Upper lobe of right lung (tissue), 1 donor: ENCODE measurements around the gene ZEB2. TPM values are rescaled to one million over a fixed set of nuclear protein-coding genes. Genes with fewer than 3 reads are reported as not detected.

Source experiments
- ATAC-seq: fragments of 200-7000 bp; cut with Tn5 transposase; one replicate; pipeline ENCODE4 v1.9.1; 2020; ENCODE audit warnings: mild to moderate bottlenecking, moderate library complexity
- DNase-seq: peaks from one replicate; pipeline ENCODE4 v3.0.0-alpha.2; 2020
- H3K27ac ChIP-seq: fragments of 200-600 bp; one replicate; pipeline ENCODE4 v1.8.0; 2022
- H3K27me3 ChIP-seq: fragments of 200-600 bp; one replicate; pipeline ENCODE4 v1.8.0; 2022; ENCODE audit warnings: mild to moderate bottlenecking
- H3K36me3 ChIP-seq: fragments of 200-600 bp; one replicate; pipeline ENCODE4 v1.8.0; 2022
- H3K4me1 ChIP-seq: fragments of 200-600 bp; one replicate; pipeline ENCODE4 v1.8.0; 2022
- H3K4me3 ChIP-seq: fragments of 200-600 bp; one replicate; pipeline ENCODE4 v1.8.0; 2022; ENCODE audit warnings: mild to moderate bottlenecking
- H3K9me3 ChIP-seq: fragments of 200-600 bp; one replicate; pipeline ENCODE4 v1.8.0; 2022
- intact Hi-C: fragments of 100-400 bp; cut with DNase I; formaldehyde crosslinking; loops from one replicate; pipeline ENCODE4 v1.11.0; 2022
- total RNA-seq: library from RNA; stranded (reverse); fragmentation: NEBNext Ultra II Directional; extraction: Animal tissue kit (Norgen Biotek cat#: 25700); gene quantifications from one replicate; pipeline ENCODE4 v1.2.1, GENCODE V29; 2021
- TF ChIP-seq, protein P1 (sequence below): fragments of 200-600 bp; IDR thresholded peaks from one replicate; pipeline ENCODE4 v1.8.0; 2022; ENCODE audit warnings: antibody characterized with exemption
- donor health status: DM: no; HTN: yes; CAD: no; lungs with severe emphysema.

ZEB2 gene
- total RNA-seq, 1 donor from 2014 or later: 178 TPM

DNA sequence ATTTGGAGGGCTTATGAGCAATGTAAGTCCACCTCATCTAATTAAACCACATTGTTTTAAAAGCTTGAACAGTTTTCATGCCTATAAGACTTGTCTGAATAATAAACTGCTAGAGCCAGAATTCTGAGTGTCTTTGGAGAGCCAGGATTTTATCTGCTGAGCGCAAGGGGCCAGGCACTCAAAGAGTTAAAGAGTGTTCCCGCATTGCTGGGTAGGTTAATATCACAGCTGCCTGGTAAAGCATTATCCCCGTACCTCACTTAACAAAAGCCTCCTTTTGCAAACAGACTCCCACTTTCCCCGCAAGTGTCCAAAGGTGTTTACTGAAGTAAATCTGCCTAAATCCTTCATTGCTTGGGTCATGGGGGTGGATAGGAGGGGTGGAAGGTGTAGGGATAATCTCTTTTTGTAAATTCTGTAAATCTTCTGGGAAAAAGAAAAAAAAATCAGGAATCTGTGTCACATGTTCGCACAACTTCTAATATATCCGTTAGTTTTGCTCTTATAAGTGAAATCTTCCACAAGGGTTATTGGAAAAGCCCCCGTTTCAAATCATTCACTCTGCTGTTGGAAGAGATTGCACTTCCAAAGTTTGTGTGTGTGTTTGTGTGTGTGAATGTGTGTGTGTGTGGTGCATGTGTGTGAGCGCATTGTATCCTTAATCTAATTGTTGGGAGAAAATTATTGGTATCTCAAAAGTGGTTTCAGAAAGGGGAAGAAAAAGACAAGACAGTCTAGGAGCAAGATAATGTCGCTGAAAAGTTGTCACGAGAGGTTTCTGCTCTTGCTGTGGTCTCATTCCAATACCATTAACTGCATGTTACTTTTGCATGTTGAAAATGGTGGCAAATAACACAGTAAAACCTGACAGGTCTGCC is 10.7 kb downstream of the ZEB2 start:
- ATAC-seq (no peak), DNase-seq (no peak)
- intact Hi-C loops: no loop called here
- Histone ChIP-seq H3K4me1 (peaks cover 66% of the 10 kb centered on the region), H3K27ac (peak overlapping the region; percentile 97), H3K4me3 (peak overlapping the region; percentile 25), H3K9me3 (no peaks in the 10 kb centered on the region), H3K36me3 (no peaks in the 10 kb centered on the region), H3K27me3 (no peaks in the 10 kb centered on the region)
- TF ChIP-seq, protein P1, sequence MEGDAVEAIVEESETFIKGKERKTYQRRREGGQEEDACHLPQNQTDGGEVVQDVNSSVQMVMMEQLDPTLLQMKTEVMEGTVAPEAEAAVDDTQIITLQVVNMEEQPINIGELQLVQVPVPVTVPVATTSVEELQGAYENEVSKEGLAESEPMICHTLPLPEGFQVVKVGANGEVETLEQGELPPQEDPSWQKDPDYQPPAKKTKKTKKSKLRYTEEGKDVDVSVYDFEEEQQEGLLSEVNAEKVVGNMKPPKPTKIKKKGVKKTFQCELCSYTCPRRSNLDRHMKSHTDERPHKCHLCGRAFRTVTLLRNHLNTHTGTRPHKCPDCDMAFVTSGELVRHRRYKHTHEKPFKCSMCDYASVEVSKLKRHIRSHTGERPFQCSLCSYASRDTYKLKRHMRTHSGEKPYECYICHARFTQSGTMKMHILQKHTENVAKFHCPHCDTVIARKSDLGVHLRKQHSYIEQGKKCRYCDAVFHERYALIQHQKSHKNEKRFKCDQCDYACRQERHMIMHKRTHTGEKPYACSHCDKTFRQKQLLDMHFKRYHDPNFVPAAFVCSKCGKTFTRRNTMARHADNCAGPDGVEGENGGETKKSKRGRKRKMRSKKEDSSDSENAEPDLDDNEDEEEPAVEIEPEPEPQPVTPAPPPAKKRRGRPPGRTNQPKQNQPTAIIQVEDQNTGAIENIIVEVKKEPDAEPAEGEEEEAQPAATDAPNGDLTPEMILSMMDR: no peak

DNA sequence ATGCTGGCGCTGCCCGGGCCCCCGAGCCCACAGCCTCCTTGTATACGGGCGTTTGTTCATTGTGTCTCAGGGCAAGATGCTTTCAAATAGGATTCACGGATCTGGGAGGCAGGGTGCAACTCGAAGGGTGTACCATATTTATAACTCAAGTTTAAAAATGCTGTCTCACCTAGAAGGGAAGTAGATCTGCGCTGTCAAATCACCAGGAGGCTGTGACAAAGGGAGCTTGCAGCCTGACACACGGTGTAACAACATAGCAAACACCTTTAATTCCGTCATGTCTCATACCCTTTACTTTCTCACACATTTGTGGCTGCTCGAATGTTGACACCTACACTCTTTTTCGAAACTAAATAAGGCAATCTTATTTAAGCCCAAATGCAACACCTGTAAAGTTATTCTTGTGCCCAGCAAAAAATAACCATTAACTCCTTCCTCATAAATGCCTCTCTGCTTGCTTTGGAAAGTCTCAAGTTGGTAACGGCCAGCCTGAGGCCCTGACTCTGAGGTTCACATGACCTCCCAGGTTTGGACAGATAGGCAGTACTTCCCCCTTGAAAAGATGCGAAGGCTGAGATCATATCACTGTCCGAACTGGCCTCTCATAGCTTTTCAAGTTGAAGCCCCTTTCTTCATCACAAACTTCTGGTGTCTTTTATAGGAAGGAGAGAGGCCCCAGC is 11.6 kb downstream of the ZEB2 start:
- intact Hi-C loops: no loop called here
- TF ChIP-seq, protein P1: no peak
- no peaks in the 10 kb centered on the region for H3K36me3 ChIP-seq
- H3K9me3 ChIP-seq: no peaks in the 10 kb centered on the region
- peak overlapping the region; percentile 25 for H3K4me3 ChIP-seq
- no peaks in the 10 kb centered on the region for H3K27me3 ChIP-seq
- DNase-seq: no peak
- peak; percentile 58 for ATAC-seq
- H3K27ac ChIP-seq: peak overlapping the region; percentile 97
- peaks cover 72% of the 10 kb centered on the region for H3K4me1 ChIP-seq

DNA sequence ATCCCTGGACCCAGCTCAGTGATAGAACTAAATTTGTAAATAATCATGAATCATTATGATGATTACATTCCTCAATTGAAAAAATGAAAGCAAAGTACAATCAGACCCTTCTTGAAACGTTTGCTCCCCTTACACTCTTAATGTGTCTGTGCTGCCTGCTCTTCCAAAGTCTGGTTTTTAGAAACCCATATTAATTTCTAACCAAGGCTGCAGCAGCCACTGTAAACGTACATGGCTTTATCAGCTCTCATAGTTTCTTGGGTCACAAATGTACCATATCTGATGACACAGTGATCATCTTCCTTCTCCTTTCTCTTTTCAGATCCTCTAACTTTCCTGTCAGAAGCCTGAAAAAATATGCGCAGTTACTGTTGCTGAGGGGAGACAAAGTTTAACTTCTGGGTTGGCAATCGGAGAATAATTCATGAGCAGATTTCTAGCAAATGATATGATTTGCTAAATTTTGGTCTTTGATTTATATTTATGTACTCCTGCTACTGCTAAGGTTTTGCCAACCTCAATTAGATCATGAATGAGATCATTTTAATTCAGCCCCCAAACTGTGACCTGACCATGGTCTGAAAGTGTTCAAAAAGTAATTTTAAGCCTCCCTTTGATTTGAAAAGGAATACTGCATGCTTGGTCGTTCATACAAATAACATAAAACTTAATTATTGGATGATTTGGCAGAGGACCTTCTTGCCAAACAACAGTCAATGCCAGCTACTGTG is 12.3 kb downstream of the ZEB2 start:
- H3K27ac ChIP-seq: peak overlapping the region; percentile 97
- peaks cover 74% of the 10 kb centered on the region for H3K4me1 ChIP-seq
- TF ChIP-seq, protein P1: no peak
- H3K4me3 ChIP-seq: peak overlapping the region; percentile 25
- intact Hi-C loops: no loop called here
- no peaks in the 10 kb centered on the region for H3K9me3 ChIP-seq
- DNase-seq (no peak), ATAC-seq (peak; percentile 45)
- H3K27me3 ChIP-seq: no peaks in the 10 kb centered on the region
- no peaks in the 10 kb centered on the region for H3K36me3 ChIP-seq

DNA sequence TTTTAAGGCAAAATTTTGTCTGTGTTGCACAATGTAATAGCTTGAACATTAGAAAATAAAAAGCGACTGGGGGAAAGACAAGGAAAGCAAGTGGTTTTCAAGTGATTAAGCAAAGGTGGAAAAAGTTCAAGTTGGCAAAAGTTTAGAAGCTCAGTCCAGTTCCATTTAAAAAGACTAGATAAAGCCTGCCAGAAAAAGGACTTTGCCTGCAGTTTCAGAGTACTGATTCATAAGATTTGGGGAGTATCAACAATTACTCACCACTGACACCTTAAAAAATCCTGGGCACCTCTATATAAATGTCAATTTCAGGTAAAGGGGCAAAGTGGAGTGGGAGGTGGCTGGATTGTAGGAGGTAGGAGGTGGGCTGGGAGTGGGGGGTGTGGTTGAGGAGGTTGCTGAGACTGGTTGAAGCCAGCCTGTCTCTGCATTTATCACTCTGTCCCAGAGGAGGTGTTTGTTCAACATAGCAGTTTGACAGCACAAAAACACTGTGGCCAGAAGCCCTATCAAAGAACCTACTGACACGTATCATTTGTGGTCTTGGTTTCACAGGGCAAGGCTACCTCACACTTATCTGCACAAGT is 14.6 kb downstream of the ZEB2 start:
- Histone ChIP-seq H3K9me3 (no peaks in the 10 kb centered on the region), H3K27me3 (no peaks in the 10 kb centered on the region), H3K4me3 (peak overlapping the region; percentile 7), H3K4me1 (peaks cover 81% of the 10 kb centered on the region), H3K36me3 (no peaks in the 10 kb centered on the region), H3K27ac (peak overlapping the region; percentile 97)
- ATAC-seq (peak; percentile 43), DNase-seq (no peak)
- TF ChIP-seq, protein P1: no peak
- intact Hi-C loops: no loop called here

DNA sequence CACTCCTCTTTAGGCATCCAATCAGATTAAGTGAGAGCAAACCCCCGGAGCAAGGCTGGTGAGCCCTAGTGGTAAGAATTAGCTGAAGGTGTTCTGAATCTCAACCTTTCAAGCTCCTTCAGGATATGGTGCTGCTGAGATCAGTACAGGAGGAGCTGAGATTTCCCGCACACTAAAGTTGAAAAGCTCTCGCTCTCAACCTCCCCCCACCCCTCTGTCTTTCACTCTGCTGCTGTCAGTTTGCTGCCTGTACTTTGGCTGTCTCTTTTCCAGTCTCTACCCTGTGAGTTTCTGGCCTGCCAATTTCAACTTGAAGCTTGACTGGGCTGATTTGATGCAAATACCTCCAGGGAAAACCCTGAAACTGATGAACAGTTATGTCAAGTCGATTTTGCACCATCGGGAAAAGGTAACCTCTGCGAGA is 15.7 kb downstream of the ZEB2 start:
- peak overlapping the region; percentile 97 for H3K27ac ChIP-seq
- no peak for ATAC-seq
- no peak overlapping the region for H3K4me3 ChIP-seq
- no peak for DNase-seq
- intact Hi-C loops: no loop called here
- H3K36me3 ChIP-seq: no peaks in the 10 kb centered on the region
- H3K27me3 ChIP-seq: no peaks in the 10 kb centered on the region
- no peaks in the 10 kb centered on the region for H3K9me3 ChIP-seq
- peaks cover 70% of the 10 kb centered on the region for H3K4me1 ChIP-seq
- TF ChIP-seq, protein P1: no peak
